CD8-positive, alpha-beta memory T cell (primary cell): ENCODE data around the gene KLF7. TPM values are rescaled to one million over a fixed set of nuclear protein-coding genes. Genes with fewer than 3 reads are reported as not detected.
A peak's percentile ranks its signal among the peaks of the same experiment; 100 is the strongest.

Experiments
- CTCF ChIA-PET: fragments of 350-600 bp; sonication (Branson Sonifier 250); formaldehyde crosslinking; loops from one replicate; lab custom pipeline; 2021; ENCODE audit warnings: antibody characterized with exemption; lab: Charles Lee
- POLR2A ChIA-PET: fragments of 350-600 bp; sonication (Branson Sonifier 250); formaldehyde crosslinking; loops from one replicate; lab custom pipeline; 2021; ENCODE audit warnings: antibody characterized with exemption; lab: Charles Lee
- DNase-seq, 5 donors: peaks; one replicate each; pipeline versions ENCODE4 v3.0.0 to v3.0.0-alpha.2; 2020 to 2022; ENCODE audit warnings: mixed read lengths in 1 of 5
- H3K27ac ChIP-seq: one replicate; pipeline ENCODE4 v1.7.0; 2013; ENCODE audit warnings: low read depth, mild to moderate bottlenecking, low read length, moderate library complexity
- H3K27me3 ChIP-seq: 2 replicates; pipeline ENCODE4 v1.7.0; 2013; ENCODE audit warnings: low read length, mild to moderate bottlenecking; ENCODE audit not compliant: insufficient read depth, poor library complexity, severe bottlenecking
- H3K36me3 ChIP-seq: 2 replicates; pipeline ENCODE4 v1.7.0; 2013; ENCODE audit warnings: mild to moderate bottlenecking, low read length, moderate library complexity; ENCODE audit not compliant: insufficient read depth
- H3K4me1 ChIP-seq: 2 replicates; pipeline ENCODE4 v1.7.0; 2013; ENCODE audit warnings: mild to moderate bottlenecking, low read length, moderate library complexity; ENCODE audit not compliant: insufficient read depth
- H3K4me3 ChIP-seq: 2 replicates; pipeline ENCODE4 v1.7.0; 2013; ENCODE audit warnings: mild to moderate bottlenecking, low read length
- H3K9me3 ChIP-seq: 2 replicates; pipeline ENCODE4 v1.7.0; 2013; ENCODE audit warnings: mild to moderate bottlenecking, low read length
- H3K27ac Mint-ChIP-seq, 8 donors: one replicate each; pipeline ENCODE4 v1.8.0; 2020 to 2021; ENCODE audit warnings: mixed read lengths in 8 of 8, mild to moderate bottlenecking in 6 of 8, inconsistent platforms in 3 of 8, moderate library complexity in 3 of 8
- H3K27me3 Mint-ChIP-seq, 2 donors: one replicate each; pipeline ENCODE4 v1.8.0; 2020 to 2021; ENCODE audit warnings: mixed read lengths in 2 of 2, mild to moderate bottlenecking in 1 of 2, moderate library complexity in 1 of 2
- H3K36me3 Mint-ChIP-seq, 3 donors: one replicate each; pipeline ENCODE4 v1.8.0; 2020 to 2021; ENCODE audit warnings: mixed read lengths in 3 of 3, inconsistent platforms in 1 of 3, mild to moderate bottlenecking in 1 of 3
- H3K4me1 Mint-ChIP-seq, 3 donors: one replicate each; pipeline ENCODE4 v1.8.0; 2020 to 2021; ENCODE audit warnings: mixed read lengths in 3 of 3, inconsistent platforms in 1 of 3, mild to moderate bottlenecking in 1 of 3
- H3K4me3 Mint-ChIP-seq, 7 donors: one replicate each; pipeline ENCODE4 v1.8.0; 2020 to 2021; ENCODE audit warnings: mixed read lengths in 7 of 7, mild to moderate bottlenecking in 6 of 7, moderate library complexity in 4 of 7, inconsistent platforms in 2 of 7
- H3K9me3 Mint-ChIP-seq, 5 donors: one replicate each; pipeline ENCODE4 v1.8.0; 2020 to 2022; ENCODE audit warnings: mixed read lengths in 5 of 5, mild to moderate bottlenecking in 3 of 5, moderate library complexity in 2 of 5, inconsistent platforms in 1 of 5
- polyA plus RNA-seq: library from polyadenylated mRNA; unstranded; fragments of 300-500 nt; fragmentation: Illumina TruSeq; gene quantifications from one replicate; pipeline ENCODE4 v1.2.3, GENCODE V29; 2021
- total RNA-seq, 2 experiments: library from RNA; stranded (reverse); gene quantifications; one replicate each; pipeline ENCODE4 v1.2.3, GENCODE V29; 2021

Gene KLF7
- total and polyA plus RNA-seq, 3 experiments from 2014 or later = 6.4 to 12.1 (median 6.7) TPM

DNA sequence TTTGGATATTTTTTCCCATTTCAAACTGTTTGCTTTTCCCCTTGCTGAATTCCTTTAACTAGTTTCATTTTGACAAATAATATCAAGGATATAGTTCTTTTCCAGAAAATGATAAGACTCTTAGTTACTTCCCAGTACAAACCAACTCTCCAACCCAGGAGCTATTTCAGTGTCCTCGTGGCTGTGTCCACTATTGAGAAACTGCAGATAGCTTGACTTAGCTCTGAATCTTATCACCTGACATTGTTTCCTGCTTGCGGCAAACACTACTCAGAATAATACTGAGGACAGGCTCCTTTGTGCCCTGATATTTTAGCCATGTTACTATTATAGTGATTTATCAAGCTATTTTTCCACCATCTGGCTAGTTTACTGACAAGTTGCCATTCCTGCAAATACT is 74.6 kb downstream of the KLF7 start:
- H3K4me1 ChIP-seq = peaks cover 31% of the 10 kb centered on the region
- H3K4me3 Mint-ChIP-seq = no peak overlapping the region
- H3K36me3 Mint-ChIP-seq = peaks cover 0 to 2% (median 0%) of the 10 kb centered on the region in 3 donors
- POLR2A ChIA-PET = no interaction called here
- H3K27me3 Mint-ChIP-seq = peaks cover 0 to 3% of the 10 kb centered on the region in 2 donors
- DNase-seq = no peak
- no peaks in the 10 kb centered on the region for H3K27me3 ChIP-seq
- H3K4me3 ChIP-seq = no peak overlapping the region
- no peak overlapping the region for H3K27ac ChIP-seq
- H3K9me3 ChIP-seq = no peaks in the 10 kb centered on the region
- H3K9me3 Mint-ChIP-seq = no peaks in the 10 kb centered on the region
- H3K4me1 Mint-ChIP-seq = peaks cover 2 to 5% (median 3%) of the 10 kb centered on the region in 3 donors
- CTCF ChIA-PET = no interaction called here
- H3K36me3 ChIP-seq = no peaks in the 10 kb centered on the region
- H3K27ac Mint-ChIP-seq = peak overlapping the region in 1 of 8 donors; percentile 20

DNA sequence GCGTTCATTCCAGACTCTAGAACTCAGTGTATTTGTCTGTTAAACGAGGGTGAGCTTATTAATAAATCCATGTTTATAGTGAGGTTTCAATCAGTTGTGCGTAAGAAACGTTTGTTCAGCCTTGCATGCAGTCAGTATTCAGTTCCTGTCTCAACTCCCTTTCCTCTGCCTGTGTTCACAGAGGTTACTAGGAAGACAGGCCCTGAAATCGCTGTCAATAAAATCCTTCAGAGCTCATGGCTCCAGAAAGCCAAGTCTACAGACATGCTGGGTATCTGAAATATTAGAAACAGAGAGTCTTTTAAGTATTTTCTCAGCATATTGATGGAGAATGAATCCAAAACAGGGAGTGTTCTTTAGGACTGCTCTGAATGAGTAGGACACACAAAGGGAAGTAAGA is 75.4 kb downstream of the KLF7 start:
- H3K9me3 ChIP-seq = no peaks in the 10 kb centered on the region
- H3K4me1 Mint-ChIP-seq = peaks cover 2 to 5% (median 3%) of the 10 kb centered on the region in 3 donors
- no peak overlapping the region for H3K4me3 Mint-ChIP-seq
- H3K27ac ChIP-seq = no peak overlapping the region
- no peak overlapping the region for H3K27ac Mint-ChIP-seq
- H3K4me1 ChIP-seq = peaks cover 31% of the 10 kb centered on the region
- H3K36me3 Mint-ChIP-seq = peaks cover 0 to 2% (median 0%) of the 10 kb centered on the region in 3 donors
- ChIA-PET CTCF (no interaction called here), POLR2A (no interaction called here)
- no peak overlapping the region for H3K4me3 ChIP-seq
- H3K27me3 Mint-ChIP-seq = peaks cover 0 to 4% of the 10 kb centered on the region in 2 donors
- H3K27me3 ChIP-seq = no peaks in the 10 kb centered on the region
- no peaks in the 10 kb centered on the region for H3K36me3 ChIP-seq
- H3K9me3 Mint-ChIP-seq = no peaks in the 10 kb centered on the region
- no peak for DNase-seq

DNA sequence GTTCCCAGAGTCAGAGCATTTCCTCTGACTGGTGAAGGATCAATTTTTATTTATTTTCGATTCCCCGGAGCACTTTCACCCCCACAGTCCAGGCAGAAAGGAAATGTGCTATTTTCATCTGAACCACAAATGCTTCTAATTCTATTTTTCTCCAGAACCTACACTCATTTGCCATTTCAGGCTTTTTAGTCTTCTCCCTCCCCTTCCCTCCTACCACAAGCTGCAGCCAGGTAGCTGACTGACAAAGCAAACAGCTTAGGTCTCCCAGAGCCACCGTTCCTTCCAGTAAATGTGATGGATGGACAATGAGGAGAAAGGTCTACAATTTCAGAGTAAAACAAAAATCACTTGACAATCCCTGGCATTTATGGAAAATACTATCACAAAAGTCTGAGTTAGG is 76.9 kb downstream of the KLF7 start:
- no peaks in the 10 kb centered on the region for H3K27me3 ChIP-seq
- peak overlapping the region in 2 of 8 donors; percentile 3 to 40 for H3K27ac Mint-ChIP-seq
- peaks cover 31% of the 10 kb centered on the region for H3K4me1 ChIP-seq
- H3K36me3 Mint-ChIP-seq = peaks cover 0 to 2% (median 0%) of the 10 kb centered on the region in 3 donors
- no peaks in the 10 kb centered on the region for H3K9me3 Mint-ChIP-seq
- no peak overlapping the region for H3K4me3 ChIP-seq
- no peaks in the 10 kb centered on the region for H3K36me3 ChIP-seq
- H3K9me3 ChIP-seq = no peaks in the 10 kb centered on the region
- no peak overlapping the region for H3K4me3 Mint-ChIP-seq
- no peak for DNase-seq
- peaks cover 2 to 5% (median 3%) of the 10 kb centered on the region in 3 donors for H3K4me1 Mint-ChIP-seq
- CTCF ChIA-PET = no interaction called here
- peaks cover 0 to 4% of the 10 kb centered on the region in 2 donors for H3K27me3 Mint-ChIP-seq
- POLR2A ChIA-PET = no interaction called here
- H3K27ac ChIP-seq = no peak overlapping the region

DNA sequence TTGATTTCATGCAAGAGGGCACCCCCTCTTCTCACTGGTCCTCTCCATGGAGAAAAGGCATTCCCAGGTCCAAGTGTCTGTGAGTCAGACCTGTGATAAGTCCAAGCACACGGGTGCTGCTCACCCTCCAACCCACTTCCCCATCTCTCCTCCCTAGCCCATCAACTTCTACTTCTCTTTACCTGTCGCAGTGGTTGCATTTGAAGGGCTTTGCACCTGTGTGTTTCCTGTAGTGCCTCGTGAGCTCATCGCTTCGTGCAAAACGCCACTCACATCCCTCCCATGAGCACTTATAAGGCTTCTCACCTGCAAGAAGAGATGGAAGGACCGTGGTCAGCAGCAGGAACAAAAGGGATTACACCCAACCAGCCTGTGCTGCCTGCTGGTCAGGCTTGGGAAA is 77.5 kb downstream of the KLF7 start:
- Mint-ChIP-seq H3K27ac (peak overlapping the region in 2 of 8 donors; percentile 38 to 68), H3K27me3 (peaks cover 0 to 4% of the 10 kb centered on the region in 2 donors), H3K4me3 (no peak overlapping the region), H3K9me3 (no peaks in the 10 kb centered on the region), H3K36me3 (peaks cover 0 to 2% (median 0%) of the 10 kb centered on the region in 3 donors), H3K4me1 (peaks cover 2 to 5% (median 3%) of the 10 kb centered on the region in 3 donors)
- Histone ChIP-seq H3K27me3 (no peaks in the 10 kb centered on the region), H3K4me1 (peaks cover 31% of the 10 kb centered on the region), H3K4me3 (no peak overlapping the region), H3K36me3 (no peaks in the 10 kb centered on the region), H3K27ac (no peak overlapping the region), H3K9me3 (no peaks in the 10 kb centered on the region)
- CTCF ChIA-PET = no interaction called here
- POLR2A ChIA-PET = no interaction called here
- DNase-seq = no peak

DNA sequence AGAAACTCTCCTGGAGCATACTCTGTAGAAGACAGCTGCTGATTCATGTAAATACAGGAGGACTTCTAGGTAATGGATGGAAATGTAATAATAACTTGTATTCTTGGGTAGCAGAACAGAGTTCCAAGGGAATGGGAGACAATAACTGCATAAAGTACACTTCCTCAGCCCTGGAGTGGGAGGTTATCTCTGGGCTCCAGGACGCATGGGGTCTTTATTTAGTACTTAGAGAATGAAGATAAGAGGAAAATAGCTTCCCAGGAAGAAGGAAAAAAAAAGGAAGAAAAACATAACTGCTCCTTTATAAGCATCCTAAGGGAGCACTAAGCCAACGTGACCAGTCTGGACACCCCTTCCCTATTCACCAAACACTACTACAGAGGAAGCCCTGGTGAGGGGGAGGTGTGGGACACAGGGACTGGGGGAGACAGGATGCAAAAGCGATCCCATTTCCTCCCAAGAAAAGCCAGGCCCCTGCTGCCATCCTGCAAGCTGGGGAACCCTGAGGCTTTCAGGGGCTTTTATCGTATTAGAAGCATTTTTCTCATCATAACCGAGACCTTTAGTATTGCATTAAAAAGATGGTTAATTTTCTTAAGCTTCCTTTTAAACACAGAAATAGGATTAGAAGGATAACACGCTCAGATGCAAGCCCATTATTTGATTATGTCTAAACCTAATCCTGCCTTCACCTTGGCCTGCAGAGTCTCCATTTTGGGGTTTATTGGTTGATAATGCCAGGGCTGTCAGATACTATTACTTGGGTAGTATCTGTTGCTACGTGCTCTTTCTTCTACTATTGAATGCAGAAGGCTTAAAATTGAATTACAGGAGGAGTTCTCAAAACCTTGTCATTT is 78.5 kb downstream of the KLF7 start:
- H3K27ac ChIP-seq = no peak overlapping the region
- DNase-seq = no peak
- peaks cover 2 to 5% (median 3%) of the 10 kb centered on the region in 3 donors for H3K4me1 Mint-ChIP-seq
- H3K36me3 Mint-ChIP-seq = peaks cover 0 to 2% (median 0%) of the 10 kb centered on the region in 3 donors
- no peaks in the 10 kb centered on the region for H3K36me3 ChIP-seq
- H3K27me3 Mint-ChIP-seq = peaks cover 0 to 4% of the 10 kb centered on the region in 2 donors
- POLR2A ChIA-PET = no interaction called here
- no peak overlapping the region for H3K4me3 ChIP-seq
- no peak overlapping the region for H3K4me3 Mint-ChIP-seq
- no peaks in the 10 kb centered on the region for H3K9me3 Mint-ChIP-seq
- H3K27me3 ChIP-seq = no peaks in the 10 kb centered on the region
- H3K4me1 ChIP-seq = peaks cover 31% of the 10 kb centered on the region
- H3K27ac Mint-ChIP-seq = no peak overlapping the region
- H3K9me3 ChIP-seq = no peaks in the 10 kb centered on the region
- CTCF ChIA-PET = no interaction called here

DNA sequence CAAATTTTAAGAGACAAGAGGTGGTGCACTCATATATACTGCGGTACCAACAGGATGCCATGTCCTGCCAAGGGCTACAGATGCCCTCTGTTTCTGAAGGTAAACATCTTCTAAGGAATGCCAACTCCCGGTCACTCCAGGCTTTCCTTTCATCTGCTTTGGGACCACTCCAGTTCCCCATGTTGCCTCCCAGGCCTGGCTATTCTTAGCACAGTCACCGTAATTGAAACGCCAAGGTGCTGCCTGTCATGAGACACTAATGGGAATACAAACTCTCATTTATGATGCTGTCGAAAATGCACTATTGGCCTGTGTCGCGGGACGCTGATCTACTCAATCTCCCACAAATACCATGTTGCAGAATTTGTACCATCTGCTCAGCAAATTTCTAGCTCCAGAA is 79.6 kb downstream of the KLF7 start:
- Histone ChIP-seq H3K27me3 (no peaks in the 10 kb centered on the region), H3K4me1 (peaks cover 25% of the 10 kb centered on the region), H3K4me3 (no peak overlapping the region), H3K9me3 (no peaks in the 10 kb centered on the region), H3K27ac (no peak overlapping the region), H3K36me3 (no peaks in the 10 kb centered on the region)
- no peak for DNase-seq
- ChIA-PET CTCF (no interaction called here), POLR2A (no interaction called here)
- Mint-ChIP-seq H3K27ac (no peak overlapping the region), H3K36me3 (peaks cover 0 to 2% (median under 1%) of the 10 kb centered on the region in 3 donors), H3K4me1 (peaks cover 0 to 2% (median 0%) of the 10 kb centered on the region in 3 donors), H3K4me3 (no peak overlapping the region), H3K9me3 (no peaks in the 10 kb centered on the region), H3K27me3 (peaks cover 0 to 4% of the 10 kb centered on the region in 2 donors)

DNA sequence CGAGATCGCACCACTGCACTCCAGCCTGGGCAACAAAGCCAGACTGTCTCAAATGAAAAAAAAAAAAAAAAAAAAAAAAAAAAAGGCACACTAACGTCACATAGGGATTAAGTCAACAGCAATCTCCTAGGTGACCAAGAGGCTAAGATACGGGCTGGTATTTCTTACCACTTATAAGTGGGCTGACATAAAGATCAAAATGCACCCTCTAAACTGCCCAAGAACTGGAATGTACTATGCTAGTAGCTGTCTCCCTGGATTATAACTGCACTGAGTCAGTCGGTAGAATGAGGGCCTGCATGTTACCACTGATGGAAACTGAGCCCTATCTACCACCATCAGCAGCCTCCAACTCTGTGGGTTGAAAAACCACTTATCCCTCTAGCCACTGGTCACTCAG is 80.6 kb downstream of the KLF7 start:
- Histone ChIP-seq H3K4me3 (no peak overlapping the region), H3K27ac (no peak overlapping the region), H3K4me1 (peaks cover 15% of the 10 kb centered on the region), H3K27me3 (no peaks in the 10 kb centered on the region), H3K9me3 (no peaks in the 10 kb centered on the region), H3K36me3 (no peaks in the 10 kb centered on the region)
- no peaks in the 10 kb centered on the region for H3K9me3 Mint-ChIP-seq
- H3K4me1 Mint-ChIP-seq = peaks cover 0 to 2% (median 0%) of the 10 kb centered on the region in 3 donors
- CTCF ChIA-PET = no interaction called here
- H3K4me3 Mint-ChIP-seq = no peak overlapping the region
- H3K36me3 Mint-ChIP-seq = peaks cover 0 to 9% (median 3%) of the 10 kb centered on the region in 3 donors
- peaks cover 0 to 4% of the 10 kb centered on the region in 2 donors for H3K27me3 Mint-ChIP-seq
- POLR2A ChIA-PET = no interaction called here
- H3K27ac Mint-ChIP-seq = no peak overlapping the region
- DNase-seq = no peak

DNA sequence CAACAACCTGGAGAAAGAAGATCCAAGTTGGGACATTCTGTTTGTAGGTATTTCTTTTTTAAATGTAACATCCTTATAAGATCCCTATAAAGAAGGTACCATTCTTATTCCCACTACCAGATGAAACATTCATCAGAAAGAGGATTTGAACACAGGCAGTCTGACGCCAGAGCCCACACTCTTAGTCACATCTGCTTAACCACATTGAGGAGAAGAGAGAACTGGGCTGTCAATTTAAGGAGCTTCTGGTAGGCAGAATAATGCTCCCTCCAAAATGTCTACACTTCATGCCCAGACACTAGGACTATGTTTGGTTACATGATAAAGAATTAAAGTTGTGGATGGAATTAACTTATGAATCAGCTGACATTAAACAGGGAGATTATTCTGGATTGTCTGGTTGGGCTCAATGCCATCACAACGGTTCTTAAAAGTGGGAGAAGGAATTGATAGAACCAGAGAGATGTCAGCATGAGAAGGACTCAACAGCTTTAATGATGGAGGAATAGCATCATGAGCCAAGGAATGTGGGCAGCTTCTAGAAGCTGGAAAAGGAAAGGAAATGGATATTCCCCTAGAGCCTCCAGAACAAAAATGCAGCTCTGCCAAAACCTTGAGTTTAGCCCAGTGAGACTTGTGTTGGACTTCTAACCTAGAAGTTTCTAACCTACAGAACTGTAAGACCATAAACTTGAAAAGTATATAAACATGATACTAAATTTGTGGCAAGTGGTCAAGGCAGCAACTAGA is 82.2 kb downstream of the KLF7 start:
- peaks cover 0 to 2% (median 0%) of the 10 kb centered on the region in 3 donors for H3K4me1 Mint-ChIP-seq
- H3K27ac Mint-ChIP-seq = peak overlapping the region in 1 of 8 donors; percentile 76
- H3K36me3 Mint-ChIP-seq = peaks cover 0 to 10% (median 3%) of the 10 kb centered on the region in 3 donors
- Histone ChIP-seq H3K9me3 (no peaks in the 10 kb centered on the region), H3K36me3 (no peaks in the 10 kb centered on the region), H3K4me1 (peaks cover under 1% of the 10 kb centered on the region), H3K27me3 (no peaks in the 10 kb centered on the region), H3K27ac (no peak overlapping the region), H3K4me3 (no peak overlapping the region)
- no peaks in the 10 kb centered on the region for H3K9me3 Mint-ChIP-seq
- ChIA-PET CTCF (no interaction called here), POLR2A (no interaction called here)
- no peak for DNase-seq
- no peak overlapping the region for H3K4me3 Mint-ChIP-seq
- peaks cover 2 to 4% of the 10 kb centered on the region in 2 donors for H3K27me3 Mint-ChIP-seq
